Activated CD4-positive, alpha-beta T cell treated with anti-CD3 and anti-CD28 coated beads, Interleukin-2, amount 10 ng/mL, durations not matched to agents 24 days and 14 days (primary cell): ENCODE measurements around the gene WDR55. TPM values are rescaled to one million over a fixed set of nuclear protein-coding genes. Genes with fewer than 3 reads are reported as not detected.
A peak's percentile ranks its signal among the peaks of the same experiment; 100 is the strongest.
"Not testable (repeated sequence)": the region's sequence is repeated elsewhere in the genome, so short reads cannot be mapped to it uniquely, and the experiment has no call there.

Experiments
- DNase-seq: peaks from one replicate; pipeline ENCODE4 v3.0.0; 2022
- H3K27ac Mint-ChIP-seq: one replicate; pipeline ENCODE4 v1.8.0; 2022; ENCODE audit warnings: mild to moderate bottlenecking, mixed read lengths
- H3K27me3 Mint-ChIP-seq: one replicate; pipeline ENCODE4 v1.8.0; 2022; ENCODE audit warnings: mixed read lengths
- H3K36me3 Mint-ChIP-seq: one replicate; pipeline ENCODE4 v1.8.0; 2022; ENCODE audit warnings: low read depth, mild to moderate bottlenecking, mixed read lengths
- H3K4me1 Mint-ChIP-seq: one replicate; pipeline ENCODE4 v1.8.0; 2021; ENCODE audit warnings: mixed read lengths
- H3K4me3 Mint-ChIP-seq: one replicate; pipeline ENCODE4 v1.8.0; 2022; ENCODE audit warnings: mild to moderate bottlenecking, moderate library complexity, mixed read lengths
- H3K9me3 Mint-ChIP-seq: one replicate; pipeline ENCODE4 v1.8.0; 2021; ENCODE audit warnings: mixed read lengths
- intact Hi-C: fragments of 100-400 bp; cut with micrococcal nuclease; formaldehyde crosslinking; loops from one replicate; pipeline ENCODE4 v1.15.1; 2023
- total RNA-seq: library from RNA; stranded (reverse); gene quantifications from 2 replicates; pipeline ENCODE4 v1.2.3, GENCODE V29; 2022

Gene WDR55
- total RNA-seq, 1 donor from 2014 or later = 41.6 TPM

GRCh38 chr5:140707812-140708211 is 43.1 kb downstream of the WDR55 start:
- no peak overlapping the region for H3K27ac Mint-ChIP-seq
- peaks cover 41% of the 10 kb centered on the region for H3K36me3 Mint-ChIP-seq
- H3K27me3 Mint-ChIP-seq = peaks cover 3% of the 10 kb centered on the region
- no peak for DNase-seq
- H3K4me3 Mint-ChIP-seq = no peak overlapping the region
- intact Hi-C loops = loop anchor here (10.0 kb wide), 1 partner anchor 593 kb away; the partner anchor contains the start of gene PURA
- H3K9me3 Mint-ChIP-seq = no peaks in the 10 kb centered on the region
- H3K4me1 Mint-ChIP-seq = peaks cover 15% of the 10 kb centered on the region

- peaks cover 19% of the 10 kb centered on the region for H3K4me1 Mint-ChIP-seq
- not testable (repeated sequence) for H3K27ac Mint-ChIP-seq, H3K9me3 Mint-ChIP-seq, H3K4me3 Mint-ChIP-seq, H3K27me3 Mint-ChIP-seq, DNase-seq
- intact Hi-C loops = loop anchor here (10.0 kb wide), 1 partner anchor 594 kb away; the partner anchor contains the start of gene PURA
- H3K36me3 Mint-ChIP-seq = peaks cover 34% of the 10 kb centered on the region
Measured at GRCh38 chr5:140708787-140709186, 44.1 kb downstream of the WDR55 start.

- Mint-ChIP-seq H3K27me3 (peaks cover 8% of the 10 kb centered on the region), H3K4me1 (peaks cover 20% of the 10 kb centered on the region), H3K9me3 (no peaks in the 10 kb centered on the region), H3K36me3 (peaks cover 18% of the 10 kb centered on the region), H3K27ac (peak overlapping the region; percentile 96), H3K4me3 (peak overlapping the region; percentile 90)
- peak; percentile 97 for DNase-seq
- intact Hi-C loops = loop anchor here (1.0 to 5.0 kb wide), 5 partner anchors 11 to 409 kb away; partner anchors contain the start of genes ANKHD1, PFDN1 and ZMAT2
Measured at GRCh38 chr5:140710899-140711552, 46.3 kb downstream of the WDR55 start.

GRCh38 chr5:140711794-140712193 is 47.1 kb downstream of the WDR55 start:
- Mint-ChIP-seq H3K27ac (no peak overlapping the region), H3K36me3 (peaks cover 11% of the 10 kb centered on the region), H3K4me1 (peaks cover 20% of the 10 kb centered on the region), H3K27me3 (peaks cover 8% of the 10 kb centered on the region), H3K4me3 (peak overlapping the region; percentile 90), H3K9me3 (no peaks in the 10 kb centered on the region)
- DNase-seq = no peak
- intact Hi-C loops = loop anchor here (1.0 to 5.0 kb wide), 5 partner anchors 11 to 409 kb away; partner anchors contain the start of genes ANKHD1, PFDN1 and ZMAT2

- Mint-ChIP-seq H3K36me3 (peaks cover 3% of the 10 kb centered on the region), H3K27ac (no peak overlapping the region), H3K4me3 (no peak overlapping the region), H3K9me3 (no peaks in the 10 kb centered on the region), H3K4me1 (peaks cover 20% of the 10 kb centered on the region), H3K27me3 (peaks cover 8% of the 10 kb centered on the region)
- DNase-seq = no peak
- intact Hi-C loops = loop anchor here (5.0 kb wide), 2 partner anchors 161 to 411 kb away; partner anchors contain the start of gene PFDN1
Measured at GRCh38 chr5:140713562-140714094, 48.9 kb downstream of the WDR55 start.

- H3K27ac Mint-ChIP-seq, H3K9me3 Mint-ChIP-seq, intact Hi-C loops, H3K36me3 Mint-ChIP-seq, H3K4me3 Mint-ChIP-seq, H3K27me3 Mint-ChIP-seq, DNase-seq: not testable (repeated sequence)
- peaks cover 12% of the 10 kb centered on the region for H3K4me1 Mint-ChIP-seq
Measured at GRCh38 chr5:140716238-140716637, 51.5 kb downstream of the WDR55 start.

GRCh38 chr5:140718266-140718592 is 53.5 kb downstream of the WDR55 start:
- intact Hi-C loops = no loop called here
- H3K4me1 Mint-ChIP-seq = peaks cover 4% of the 10 kb centered on the region
- H3K9me3 Mint-ChIP-seq = no peaks in the 10 kb centered on the region
- no peaks in the 10 kb centered on the region for H3K36me3 Mint-ChIP-seq
- no peak overlapping the region for H3K27ac Mint-ChIP-seq
- H3K4me3 Mint-ChIP-seq = peak overlapping the region; percentile 40
- peaks cover 16% of the 10 kb centered on the region for H3K27me3 Mint-ChIP-seq
- DNase-seq = no peak

GRCh38 chr5:140720738-140721137 is 56.0 kb downstream of the WDR55 start:
- H3K36me3 Mint-ChIP-seq, H3K4me3 Mint-ChIP-seq, H3K27ac Mint-ChIP-seq, H3K9me3 Mint-ChIP-seq, H3K4me1 Mint-ChIP-seq, DNase-seq: not testable (repeated sequence)
- intact Hi-C loops = loop anchor here (2.0 kb wide), 1 partner anchor 358 kb away; no protein-coding TSS in a partner anchor
- H3K27me3 Mint-ChIP-seq = peaks cover 16% of the 10 kb centered on the region

GRCh38 chr5:140721395-140721794 is 56.7 kb downstream of the WDR55 start:
- intact Hi-C loops = loop anchor here (2.0 kb wide), 1 partner anchor 359 kb away; no protein-coding TSS in a partner anchor
- not testable (repeated sequence) for H3K4me3 Mint-ChIP-seq, H3K4me1 Mint-ChIP-seq, DNase-seq, H3K27ac Mint-ChIP-seq, H3K36me3 Mint-ChIP-seq, H3K9me3 Mint-ChIP-seq
- H3K27me3 Mint-ChIP-seq = peaks cover 20% of the 10 kb centered on the region

Other genes starting within 250 kb of the WDR55 start
- 13.8 and 13.9 TPM in 2 replicates for gene EIF4EBP3, start 117.2 kb upstream of the WDR55 start, total RNA-seq
- 53.8 and 54.9 TPM in 2 replicates for gene SRA1, start 107.4 kb upstream of the WDR55 start, total RNA-seq
- 16.5 and 17.8 TPM in 2 replicates for gene APBB3, start 100.3 kb upstream of the WDR55 start, total RNA-seq
- gene SLC35A4, start 100.1 kb upstream of the WDR55 start, total RNA-seq = 105 and 106 TPM in 2 replicates
- 0.31 and 0.35 TPM in 2 replicates for gene CD14, start 31.7 kb upstream of the WDR55 start, total RNA-seq
- gene TMCO6, start 25.5 kb upstream of the WDR55 start, total RNA-seq = 38.1 and 41.9 TPM in 2 replicates
- gene NDUFA2, start 17.3 kb upstream of the WDR55 start, total RNA-seq = 63.2 and 63.6 TPM in 2 replicates
- gene IK, start 17.1 kb upstream of the WDR55 start, total RNA-seq = 112 and 113 TPM in 2 replicates
- gene DND1, start 8.7 kb downstream of the WDR55 start, total RNA-seq = 2.8 and 3.8 TPM in 2 replicates
- gene HARS1, start 26.5 kb downstream of the WDR55 start, total RNA-seq = 109 and 115 TPM in 2 replicates
- 28.0 and 29.6 TPM in 2 replicates for gene HARS2, start 26.6 kb downstream of the WDR55 start, total RNA-seq
- gene ZMAT2, start 35.5 kb downstream of the WDR55 start, total RNA-seq = 67.1 and 67.2 TPM in 2 replicates
- not detected in 2 replicates for gene PCDHA1, start 121.2 kb downstream of the WDR55 start, total RNA-seq
- gene PCDHA2, start 129.9 kb downstream of the WDR55 start, total RNA-seq = not detected in 2 replicates
- gene PCDHA3, start 136.2 kb downstream of the WDR55 start, total RNA-seq = not detected in 2 replicates
- not detected in 2 replicates for gene PCDHA4, start 142.2 kb downstream of the WDR55 start, total RNA-seq
- not detected in 2 replicates for gene PCDHA5, start 156.7 kb downstream of the WDR55 start, total RNA-seq
- not detected in 2 replicates for gene PCDHA6, start 163.1 kb downstream of the WDR55 start, total RNA-seq
- gene PCDHA7, start 169.4 kb downstream of the WDR55 start, total RNA-seq = not detected in 2 replicates
- gene PCDHA8, start 176.3 kb downstream of the WDR55 start, total RNA-seq = not detected in 2 replicates
- not detected in 2 replicates for gene PCDHA9, start 183.5 kb downstream of the WDR55 start, total RNA-seq
- not detected in 2 replicates for gene PCDHA10, start 191.0 kb downstream of the WDR55 start, total RNA-seq
- not detected in 2 replicates for gene PCDHA11, start 204.1 kb downstream of the WDR55 start, total RNA-seq
- gene PCDHA12, start 210.4 kb downstream of the WDR55 start, total RNA-seq = not detected in 2 replicates
- gene PCDHA13, start 217.2 kb downstream of the WDR55 start, total RNA-seq = not detected in 2 replicates